ENCODE results near the gene ATG9B. TPM values are rescaled to one million over a fixed set of nuclear protein-coding genes. Genes with fewer than 3 reads are reported as not detected.

ATG9B gene
- polyA plus RNA-seq, 1 of the 3 experiments (the other 2 are of a cell fraction), result 0.67 TPM

DNA sequence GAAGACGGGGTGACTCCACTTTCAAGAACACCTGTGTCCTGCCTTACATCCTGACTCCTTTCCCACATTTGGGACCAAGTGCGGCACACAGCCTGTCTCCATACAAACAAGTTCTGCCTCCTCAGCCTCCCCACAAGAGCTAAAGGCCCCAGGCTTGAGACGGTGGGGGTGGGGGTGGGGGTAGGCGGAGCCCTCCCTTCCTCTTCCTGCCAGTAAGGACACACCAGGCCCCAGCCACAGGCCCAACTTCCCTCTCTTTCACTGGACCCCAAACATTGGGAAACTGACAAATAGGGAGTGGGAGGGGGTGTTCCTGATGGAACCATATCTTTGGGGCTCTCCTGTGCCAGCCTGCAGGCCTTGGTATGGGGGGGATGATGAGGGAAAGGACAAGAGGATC, 28.8 kb upstream of the ATG9B start (continued):
- TF ChIP-seq YY1 (IDR thresholded peaks at IDR 0.05; ENCODE audit: low read depth) (no peak), ELF1 (IDR thresholded peaks at IDR 0.05) (no peak), FOXJ3 (CRISPR knock-in tag; IDR thresholded peaks at IDR 0.05) (no peak), SMC3 (IDR thresholded peaks at IDR 0.05; ENCODE audit: low read depth, low read length) (no peak)

- H3K36me3 ChIP-seq (replicated peaks in 1 of 2; ENCODE audit: control insufficient read depth in 1 of 2, insufficient read depth in 2 of 2, low read length in 1 of 2), result peaks cover 3 to 40% of the 10 kb centered on the region in 2 experiments
- 81% methylated on average over 7 of the region's 50 CpGs for WGBS (ENCODE audit: low lambda C conversion rate)
- H3K79me2 ChIP-seq (ENCODE audit: insufficient read depth), result peaks cover 6% of the 10 kb centered on the region; the same call in 1 of the 2 replicates
- TF ChIP-seq ELF1 (IDR thresholded peaks at IDR 0.05) (no peak), RAD21 (IDR thresholded peaks at IDR 0.05; ENCODE audit: low read length) (no peak), FOXM1 (IDR thresholded peaks at IDR 0.05; ENCODE audit: low read depth) (no peak), YY1 (IDR thresholded peaks at IDR 0.05; ENCODE audit: low read depth) (no peak)
- TF ChIP-seq, protein P1, sequence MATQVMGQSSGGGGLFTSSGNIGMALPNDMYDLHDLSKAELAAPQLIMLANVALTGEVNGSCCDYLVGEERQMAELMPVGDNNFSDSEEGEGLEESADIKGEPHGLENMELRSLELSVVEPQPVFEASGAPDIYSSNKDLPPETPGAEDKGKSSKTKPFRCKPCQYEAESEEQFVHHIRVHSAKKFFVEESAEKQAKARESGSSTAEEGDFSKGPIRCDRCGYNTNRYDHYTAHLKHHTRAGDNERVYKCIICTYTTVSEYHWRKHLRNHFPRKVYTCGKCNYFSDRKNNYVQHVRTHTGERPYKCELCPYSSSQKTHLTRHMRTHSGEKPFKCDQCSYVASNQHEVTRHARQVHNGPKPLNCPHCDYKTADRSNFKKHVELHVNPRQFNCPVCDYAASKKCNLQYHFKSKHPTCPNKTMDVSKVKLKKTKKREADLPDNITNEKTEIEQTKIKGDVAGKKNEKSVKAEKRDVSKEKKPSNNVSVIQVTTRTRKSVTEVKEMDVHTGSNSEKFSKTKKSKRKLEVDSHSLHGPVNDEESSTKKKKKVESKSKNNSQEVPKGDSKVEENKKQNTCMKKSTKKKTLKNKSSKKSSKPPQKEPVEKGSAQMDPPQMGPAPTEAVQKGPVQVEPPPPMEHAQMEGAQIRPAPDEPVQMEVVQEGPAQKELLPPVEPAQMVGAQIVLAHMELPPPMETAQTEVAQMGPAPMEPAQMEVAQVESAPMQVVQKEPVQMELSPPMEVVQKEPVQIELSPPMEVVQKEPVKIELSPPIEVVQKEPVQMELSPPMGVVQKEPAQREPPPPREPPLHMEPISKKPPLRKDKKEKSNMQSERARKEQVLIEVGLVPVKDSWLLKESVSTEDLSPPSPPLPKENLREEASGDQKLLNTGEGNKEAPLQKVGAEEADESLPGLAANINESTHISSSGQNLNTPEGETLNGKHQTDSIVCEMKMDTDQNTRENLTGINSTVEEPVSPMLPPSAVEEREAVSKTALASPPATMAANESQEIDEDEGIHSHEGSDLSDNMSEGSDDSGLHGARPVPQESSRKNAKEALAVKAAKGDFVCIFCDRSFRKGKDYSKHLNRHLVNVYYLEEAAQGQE (IDR thresholded peaks at IDR 0.05; ENCODE audit: low read depth, low read length), result peak; percentile 65; the same call in 1 of the 2 replicates
- DNase-seq, result no peak
- no peaks in the 10 kb centered on the region for H4K20me1 ChIP-seq (ENCODE audit: insufficient read depth)
- H3K9ac ChIP-seq, result no peak overlapping the region
- no peak overlapping the region for H3K4me2 ChIP-seq
- CTCF ChIA-PET, result interaction anchor here (1.1 kb wide), 1 partner anchor 34 kb away, joined by 3 read pairs; no protein-coding TSS in a partner anchor
- H3K4me3 ChIP-seq (ENCODE audit: low read depth in 2 of 2, low read length in 1 of 2), result no peak overlapping the region
- peaks cover 13 to 34% of the 10 kb centered on the region in 2 experiments for H3K4me1 ChIP-seq (ENCODE audit: control insufficient read depth in 1 of 2, insufficient read depth in 2 of 2, low read depth in 1 of 2, low read length in 1 of 2)
- no peaks in the 10 kb centered on the region for H3K27me3 ChIP-seq (ENCODE audit: insufficient read depth)
- H3K9me3 ChIP-seq, result no peaks in the 10 kb centered on the region
- no peak overlapping the region for H3K27ac ChIP-seq (ENCODE audit: low read depth in 2 of 2, low read length in 1 of 2)
- no peak overlapping the region for H2AFZ ChIP-seq (ENCODE audit: low read depth)
- POLR2A ChIA-PET, result no interaction called here
- peaks cover 17% of the 10 kb centered on the region for H3F3A ChIP-seq (replicated peaks; ENCODE audit: insufficient read depth)
- H3K9me2 ChIP-seq, result no peaks in the 10 kb centered on the region
Observed at GRCh38 chr7:151051108-151051507, 26.8 kb upstream of the ATG9B start.

- Histone ChIP-seq H3K4me2 (no peak overlapping the region), H3K79me2 (ENCODE audit: insufficient read depth) (no peaks in the 10 kb centered on the region), H3K9me3 (no peaks in the 10 kb centered on the region), H3K27me3 (ENCODE audit: insufficient read depth) (no peaks in the 10 kb centered on the region), H3K4me1 (ENCODE audit: control insufficient read depth in 1 of 2, insufficient read depth in 2 of 2, low read depth in 1 of 2, low read length in 1 of 2) (peaks cover 13 to 41% of the 10 kb centered on the region in 2 experiments), H3F3A (replicated peaks; ENCODE audit: insufficient read depth) (peaks cover 17% of the 10 kb centered on the region), H3K27ac (ENCODE audit: low read depth in 2 of 2, low read length in 1 of 2) (no peak overlapping the region), H3K9ac (no peak overlapping the region), H3K9me2 (no peaks in the 10 kb centered on the region), H2AFZ (ENCODE audit: low read depth) (no peak overlapping the region), H3K36me3 (replicated peaks in 1 of 2; ENCODE audit: control insufficient read depth in 1 of 2, insufficient read depth in 2 of 2, low read length in 1 of 2) (peaks cover 4 to 28% of the 10 kb centered on the region in 2 experiments), H3K4me3 (ENCODE audit: low read depth in 2 of 2, low read length in 1 of 2) (no peak overlapping the region), H4K20me1 (ENCODE audit: insufficient read depth) (no peaks in the 10 kb centered on the region)
- TF ChIP-seq YY1 (IDR thresholded peaks at IDR 0.05; ENCODE audit: low read depth) (no peak), POLR2AphosphoS5 (IDR thresholded peaks at IDR 0.05; ENCODE audit: low read depth, low read length) (no peak), RFX5 (IDR thresholded peaks at IDR 0.05; ENCODE audit: low read length) (no peak), SIN3A (IDR thresholded peaks at IDR 0.05; ENCODE audit: borderline replicate concordance, low read depth, low read length) (no peak), FOSL2 (IDR thresholded peaks at IDR 0.05; ENCODE audit: borderline replicate concordance, low read depth) (no peak), TCF12 (IDR thresholded peaks at IDR 0.05) (no peak), JUND (IDR thresholded peaks at IDR 0.05) (no peak), RCOR1 (IDR thresholded peaks at IDR 0.05; ENCODE audit: low read length) (no peak), CHD2 (IDR thresholded peaks at IDR 0.05; ENCODE audit: low read length, partially characterized antibody) (no peak), RAD21 (IDR thresholded peaks at IDR 0.05; ENCODE audit: low read length) (no peak)
- TF ChIP-seq, protein P2, sequence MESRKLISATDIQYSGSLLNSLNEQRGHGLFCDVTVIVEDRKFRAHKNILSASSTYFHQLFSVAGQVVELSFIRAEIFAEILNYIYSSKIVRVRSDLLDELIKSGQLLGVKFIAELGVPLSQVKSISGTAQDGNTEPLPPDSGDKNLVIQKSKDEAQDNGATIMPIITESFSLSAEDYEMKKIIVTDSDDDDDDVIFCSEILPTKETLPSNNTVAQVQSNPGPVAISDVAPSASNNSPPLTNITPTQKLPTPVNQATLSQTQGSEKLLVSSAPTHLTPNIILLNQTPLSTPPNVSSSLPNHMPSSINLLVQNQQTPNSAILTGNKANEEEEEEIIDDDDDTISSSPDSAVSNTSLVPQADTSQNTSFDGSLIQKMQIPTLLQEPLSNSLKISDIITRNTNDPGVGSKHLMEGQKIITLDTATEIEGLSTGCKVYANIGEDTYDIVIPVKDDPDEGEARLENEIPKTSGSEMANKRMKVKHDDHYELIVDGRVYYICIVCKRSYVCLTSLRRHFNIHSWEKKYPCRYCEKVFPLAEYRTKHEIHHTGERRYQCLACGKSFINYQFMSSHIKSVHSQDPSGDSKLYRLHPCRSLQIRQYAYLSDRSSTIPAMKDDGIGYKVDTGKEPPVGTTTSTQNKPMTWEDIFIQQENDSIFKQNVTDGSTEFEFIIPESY (IDR thresholded peaks at IDR 0.05; ENCODE audit: borderline replicate concordance, low read depth), result no peak
- TF ChIP-seq, protein P1 (IDR thresholded peaks at IDR 0.05; ENCODE audit: low read depth, low read length), result no peak
- WGBS (ENCODE audit: low lambda C conversion rate), result 96% methylated on average over 26 of the region's 38 CpGs
- DNase-seq, result no peak
- ChIA-PET CTCF (interaction anchor here (0.8 to 1.8 kb wide), 6 partner anchors 9 to 62 kb away, joined by 3 to 7 read pairs (median 4); partner anchors contain the start of genes CDK5 and SLC4A2), POLR2A (interaction anchor here (1.0 kb wide), 1 partner anchor 10 kb away, joined by 5 read pairs; no protein-coding TSS in a partner anchor)
Observed at GRCh38 chr7:151048911-151049463, 24.7 kb upstream of the ATG9B start.
